CD4-positive, alpha-beta T cell treated with Interleukin-17A for 1 hour (primary cell): Measurements from ENCODE around the gene ZNF469.

ENCODE experiments used
- DNase-seq: peaks from one replicate; pipeline ENCODE4 v3.0.0-alpha.2; 2020

The ZNF469 gene

GRCh38 chr16:88431651-88432050, 48.9 kb downstream of the ZNF469 start:
- no peak for DNase-seq

GRCh38 chr16:88432174-88432573, 49.4 kb downstream of the ZNF469 start:
- DNase-seq = no peak
